ENCODE results near the gene KCNIP1. TPM values are rescaled to one million over a fixed set of nuclear protein-coding genes. Genes with fewer than 3 reads are reported as not detected.
A peak's percentile ranks its signal among the peaks of the same experiment; 100 is the strongest.

KCNIP1 gene
- total and polyA plus RNA-seq, 2 of the 8 experiments (the other 6 are each of a cell fraction or from before 2014, with no cell fraction given), result 0.52 to 0.83 TPM

DNA sequence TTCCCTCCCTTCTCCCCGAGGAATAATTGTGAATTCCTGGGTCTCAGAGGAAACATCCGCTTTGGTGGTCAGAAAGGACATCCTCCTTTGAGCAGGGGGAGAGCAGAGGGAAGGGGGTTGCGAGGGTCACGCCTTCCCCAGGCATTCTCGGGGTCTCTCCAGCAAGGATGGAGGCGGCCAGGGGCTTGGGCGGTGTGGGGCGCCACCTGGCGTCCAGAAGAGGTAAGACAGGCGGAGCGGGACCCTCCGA is 129.1 kb downstream of the KCNIP1 start:
- Histone ChIP-seq H2AK5ac (ENCODE audit: low read depth, low read length) (no peak overlapping the region), H4K20me1 (replicated peaks in 1 of 2; ENCODE audit: control insufficient read depth in 1 of 2, insufficient read depth in 2 of 2, low read length in 2 of 2) (no peaks in the 10 kb centered on the region), H3K27me3 (replicated peaks in 1 of 4; ENCODE audit: control insufficient read depth in 3 of 4, extremely low read depth in 1 of 4, insufficient read depth in 3 of 4, low read length in 3 of 4) (no peaks in the 10 kb centered on the region), H3K27ac (ENCODE audit: low read depth, low read length) (peak overlapping the region; percentile 42; the same call in 1 of the 2 replicates), H3K4me3 (ENCODE audit: extremely low read depth in 1 of 4, insufficient read depth in 2 of 4, low read depth in 3 of 4, low read length in 4 of 4) (peak overlapping the region; percentile 51 to 71 (median 60); a peak in 4 of 8 replicates), H2BK20ac (ENCODE audit: low read length) (peak overlapping the region; percentile 93; the same call in 1 of the 2 replicates), H3K9me3 (ENCODE audit: insufficient read depth in 2 of 2, low read depth in 1 of 2, low read length in 1 of 2) (no peaks in the 10 kb centered on the region), H2BK120ac (replicated peaks; ENCODE audit: low read depth, low read length) (no peak overlapping the region), H4K5ac (ENCODE audit: insufficient read length, low read depth, low read length) (peak overlapping the region; percentile 26), H2BK5ac (ENCODE audit: low read depth, low read length) (peak overlapping the region; percentile 69; the same call in 1 of the 2 replicates), H3K14ac (ENCODE audit: insufficient read length) (no peak overlapping the region), H3K4ac (replicated peaks; ENCODE audit: insufficient read length, low read depth, low read length) (peak overlapping the region; percentile 58), H3K36me3 (ENCODE audit: control insufficient read depth in 2 of 4, insufficient read depth in 4 of 4, low read length in 3 of 4) (no peaks in the 10 kb centered on the region), H4K8ac (ENCODE audit: extremely low read depth, insufficient read depth, low read length) (no peak overlapping the region), H3K18ac (ENCODE audit: extremely low read depth, low read length) (no peak overlapping the region), H3K56ac (replicated peaks; ENCODE audit: insufficient read length, low read depth, low read length) (no peak overlapping the region), H3K4me2 (ENCODE audit: insufficient read depth in 1 of 2, low read depth in 2 of 2, low read length in 2 of 2) (peak overlapping the region; percentile 58 to 75), H3K23me2 (ENCODE audit: low read depth, low read length) (peaks cover 8% of the 10 kb centered on the region; the same call in 1 of the 2 replicates), H3K9ac (replicated peaks in 1 of 4; ENCODE audit: extremely low read depth in 1 of 4, low read depth in 3 of 4, low read length in 3 of 4) (no peak overlapping the region), H4K91ac (replicated peaks; ENCODE audit: insufficient read length, low read length) (peak overlapping the region; percentile 93), H3K79me1 (ENCODE audit: low read depth, low read length) (no peaks in the 10 kb centered on the region), H3K23ac (ENCODE audit: insufficient read length) (no peak overlapping the region), H2AFZ (ENCODE audit: low read length) (0 out of 2 replicates have a peak overlapping the region, but pooled peaks have one; percentile 38), H2BK12ac (ENCODE audit: low read depth, low read length) (0 out of 2 replicates have a peak overlapping the region, but pooled peaks have one; percentile 90), H2BK15ac (ENCODE audit: low read length) (peak overlapping the region; percentile 93; the same call in 1 of the 2 replicates), H3K4me1 (replicated peaks in 1 of 4; ENCODE audit: control insufficient read depth in 3 of 4, insufficient read depth in 4 of 4, low read length in 3 of 4) (peaks cover 10 to 21% (median 18%) of the 10 kb centered on the region in 4 experiments), H3K79me2 (ENCODE audit: control insufficient read depth in 1 of 2, insufficient read depth in 2 of 2, low read length in 2 of 2) (no peaks in the 10 kb centered on the region)
- ChIA-PET CTCF (ENCODE audit: partially characterized antibody) (interaction anchor here (0.9 to 30.3 kb wide), 28 partner anchors 11 to 264 kb away, joined by 3 to 982 read pairs (median 6); partner anchors contain the start of gene GABRP), POLR2A (ENCODE audit: partially characterized antibody) (interaction anchor here (0.9 to 1.7 kb wide), 5 partner anchors 8 to 387 kb away, joined by 3 to 5 read pairs (median 4); no protein-coding TSS in a partner anchor)
- 0% methylated on average over 8 of the region's 12 CpGs; no CpG with 5 or more reads in 1 of the 2 experiments for WGBS, 2 experiments (ENCODE audit: extremely low coverage in 1 of 2, insufficient coverage in 1 of 2, insufficient read length in 1 of 2, insufficient replicate concordance in 2 of 2, low coverage in 1 of 2, low lambda C conversion rate in 2 of 2, missing lambda C conversion rate in 1 of 2)
- FAIRE-seq, result peak; percentile 52
- DNase-seq (ENCODE audit: low read depth in 1 of 2, low spot score in 2 of 2), result peak in 1 of 2 experiments; percentile 96
- peak; percentile 89 to 91 for TF ChIP-seq RAD21 (IDR thresholded peaks at IDR 0.05 in 1 of 2, conservative IDR thresholded peaks at IDR 0.05 in 1 of 2; ENCODE audit: low read depth in 2 of 2, low read length in 2 of 2)
- TF ChIP-seq GTF2F1 (IDR thresholded peaks at IDR 0.05; ENCODE audit: borderline replicate concordance, low read depth, low read length), result no peak
- no peak; the same call in 1 of the 2 replicates for TF ChIP-seq TEAD4 (IDR thresholded peaks at IDR 0.05; ENCODE audit: low read depth, low read length)
- no peak for TF ChIP-seq POU5F1 (IDR thresholded peaks at IDR 0.05; ENCODE audit: low read depth, low read length)
- TF ChIP-seq, protein P1, sequence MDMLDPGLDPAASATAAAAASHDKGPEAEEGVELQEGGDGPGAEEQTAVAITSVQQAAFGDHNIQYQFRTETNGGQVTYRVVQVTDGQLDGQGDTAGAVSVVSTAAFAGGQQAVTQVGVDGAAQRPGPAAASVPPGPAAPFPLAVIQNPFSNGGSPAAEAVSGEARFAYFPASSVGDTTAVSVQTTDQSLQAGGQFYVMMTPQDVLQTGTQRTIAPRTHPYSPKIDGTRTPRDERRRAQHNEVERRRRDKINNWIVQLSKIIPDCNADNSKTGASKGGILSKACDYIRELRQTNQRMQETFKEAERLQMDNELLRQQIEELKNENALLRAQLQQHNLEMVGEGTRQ (IDR thresholded peaks at IDR 0.05; ENCODE audit: low read length), result no peak
- TF ChIP-seq, protein P2, sequence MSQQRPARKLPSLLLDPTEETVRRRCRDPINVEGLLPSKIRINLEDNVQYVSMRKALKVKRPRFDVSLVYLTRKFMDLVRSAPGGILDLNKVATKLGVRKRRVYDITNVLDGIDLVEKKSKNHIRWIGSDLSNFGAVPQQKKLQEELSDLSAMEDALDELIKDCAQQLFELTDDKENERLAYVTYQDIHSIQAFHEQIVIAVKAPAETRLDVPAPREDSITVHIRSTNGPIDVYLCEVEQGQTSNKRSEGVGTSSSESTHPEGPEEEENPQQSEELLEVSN (IDR thresholded peaks at IDR 0.05), result no peak
- TF ChIP-seq SIN3A (conservative IDR thresholded peaks at IDR 0.05 in 1 of 2, IDR thresholded peaks at IDR 0.05 in 1 of 2; ENCODE audit: low read depth in 1 of 2, low read length in 2 of 2), result no peak
- TF ChIP-seq JUN (IDR thresholded peaks at IDR 0.05; ENCODE audit: low read depth, low read length), result no peak
- no peak for TF ChIP-seq YY1 (IDR thresholded peaks at IDR 0.05; ENCODE audit: low read depth, low read length)
- TF ChIP-seq SAP30 (IDR thresholded peaks at IDR 0.05; ENCODE audit: insufficient read depth, insufficient replicate concordance, low read length), result no peak
- no peak for TF ChIP-seq CBX8 (IDR thresholded peaks at IDR 0.05; ENCODE audit: borderline replicate concordance, low read depth, low read length)

All from H1 (cell line).